ENCODE data around the gene CEP78.

Gene CEP78

DNA sequence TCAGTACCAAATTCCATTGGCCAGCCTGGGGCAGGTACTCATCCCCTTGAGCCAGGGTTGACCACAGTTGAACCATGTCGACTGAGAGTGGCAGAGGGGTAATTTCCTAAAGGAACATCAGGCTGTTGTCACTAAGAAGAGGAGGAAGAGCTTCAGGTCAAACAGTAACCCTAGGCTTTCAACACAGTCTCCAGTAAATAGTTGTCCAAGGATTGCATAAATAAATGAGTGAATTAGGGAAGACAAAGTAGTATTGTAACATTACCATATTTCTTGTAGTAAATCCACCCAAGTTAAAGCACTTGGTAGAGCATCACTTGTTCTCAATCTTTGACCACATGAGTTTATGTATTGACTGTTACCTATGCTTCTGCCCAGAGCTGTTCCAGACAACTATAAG lies 68.5 kb downstream of the CEP78 start:
- no peak overlapping the region for H3K4me3 ChIP-seq (ENCODE audit: low read depth in 1 of 2, low read length in 1 of 2)
- no peaks in the 10 kb centered on the region for H3K9me3 ChIP-seq
- peaks cover 8% of the 10 kb centered on the region for H3K36me3 ChIP-seq
- TF ChIP-seq, protein P1, sequence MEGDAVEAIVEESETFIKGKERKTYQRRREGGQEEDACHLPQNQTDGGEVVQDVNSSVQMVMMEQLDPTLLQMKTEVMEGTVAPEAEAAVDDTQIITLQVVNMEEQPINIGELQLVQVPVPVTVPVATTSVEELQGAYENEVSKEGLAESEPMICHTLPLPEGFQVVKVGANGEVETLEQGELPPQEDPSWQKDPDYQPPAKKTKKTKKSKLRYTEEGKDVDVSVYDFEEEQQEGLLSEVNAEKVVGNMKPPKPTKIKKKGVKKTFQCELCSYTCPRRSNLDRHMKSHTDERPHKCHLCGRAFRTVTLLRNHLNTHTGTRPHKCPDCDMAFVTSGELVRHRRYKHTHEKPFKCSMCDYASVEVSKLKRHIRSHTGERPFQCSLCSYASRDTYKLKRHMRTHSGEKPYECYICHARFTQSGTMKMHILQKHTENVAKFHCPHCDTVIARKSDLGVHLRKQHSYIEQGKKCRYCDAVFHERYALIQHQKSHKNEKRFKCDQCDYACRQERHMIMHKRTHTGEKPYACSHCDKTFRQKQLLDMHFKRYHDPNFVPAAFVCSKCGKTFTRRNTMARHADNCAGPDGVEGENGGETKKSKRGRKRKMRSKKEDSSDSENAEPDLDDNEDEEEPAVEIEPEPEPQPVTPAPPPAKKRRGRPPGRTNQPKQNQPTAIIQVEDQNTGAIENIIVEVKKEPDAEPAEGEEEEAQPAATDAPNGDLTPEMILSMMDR (IDR thresholded peaks at IDR 0.05): no peak
- H3K4me1 ChIP-seq (ENCODE audit: control insufficient read depth in 1 of 2, insufficient read depth in 1 of 2, low read depth in 1 of 2, low read length in 1 of 2): peaks cover 11 to 12% of the 10 kb centered on the region in 2 experiments
- H3K27me3 ChIP-seq: no peaks in the 10 kb centered on the region
- no peak overlapping the region for H3K27ac ChIP-seq

DNA sequence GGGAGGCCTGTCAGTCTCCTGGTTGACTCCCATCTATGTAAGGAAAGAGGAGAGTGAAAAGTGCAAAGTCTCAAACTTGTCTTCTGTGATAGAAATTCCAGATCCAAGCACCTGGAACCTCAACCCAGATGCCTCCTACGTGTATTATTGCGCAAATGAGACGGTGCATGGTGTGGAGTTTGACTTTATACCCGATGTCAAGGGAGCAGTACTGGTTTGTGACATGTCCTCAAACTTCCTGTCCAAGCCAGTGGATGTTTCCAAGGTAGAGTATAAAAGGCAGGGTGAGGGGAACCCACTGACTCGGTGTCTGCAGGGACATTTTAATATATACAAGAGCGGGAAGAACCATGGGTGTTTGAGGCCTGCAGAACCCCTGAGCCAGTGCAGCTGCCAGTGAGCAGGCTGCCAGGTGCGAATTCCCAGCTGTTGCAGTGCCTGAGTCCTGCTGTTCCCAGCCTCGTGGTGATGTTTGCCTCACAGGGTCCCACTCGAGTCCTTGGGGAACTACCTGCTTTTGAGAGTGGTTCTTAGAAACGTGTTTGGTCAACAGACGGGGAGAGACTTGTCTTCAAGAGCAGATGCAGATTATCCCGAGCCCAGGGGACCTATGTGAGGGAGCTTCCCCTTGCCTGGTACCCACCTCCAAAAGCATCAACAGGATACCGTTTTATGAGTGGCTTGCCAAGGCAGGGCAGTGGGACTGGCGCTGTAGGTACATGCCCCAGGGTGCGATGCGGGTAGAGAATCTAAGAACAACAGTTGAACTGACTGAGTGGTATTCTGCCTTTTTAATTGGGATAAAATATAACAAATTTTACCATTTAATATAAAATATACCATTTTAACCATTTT lies 70.6 kb downstream of the CEP78 start:
- Histone ChIP-seq H3K9me3 (no peaks in the 10 kb centered on the region), H3K27me3 (no peaks in the 10 kb centered on the region), H3K27ac (no peak overlapping the region), H3K4me3 (ENCODE audit: low read depth in 1 of 2, low read length in 1 of 2) (no peak overlapping the region), H3K4me1 (ENCODE audit: control insufficient read depth in 1 of 2, insufficient read depth in 1 of 2, low read depth in 1 of 2, low read length in 1 of 2) (peaks cover 11 to 12% of the 10 kb centered on the region in 2 experiments), H3K36me3 (peaks cover 8% of the 10 kb centered on the region)
- TF ChIP-seq, protein P1 (IDR thresholded peaks at IDR 0.05): no peak

- no peaks in the 10 kb centered on the region for H3K27me3 ChIP-seq
- no peaks in the 10 kb centered on the region for H3K9me3 ChIP-seq
- peaks cover 8% of the 10 kb centered on the region for H3K36me3 ChIP-seq
- TF ChIP-seq, protein P1 (IDR thresholded peaks at IDR 0.05): no peak
- H3K4me3 ChIP-seq (ENCODE audit: low read depth in 1 of 2, low read length in 1 of 2): no peak overlapping the region
- H3K27ac ChIP-seq: no peak overlapping the region
- H3K4me1 ChIP-seq (ENCODE audit: control insufficient read depth in 1 of 2, insufficient read depth in 1 of 2, low read depth in 1 of 2, low read length in 1 of 2): peaks cover 11 to 12% of the 10 kb centered on the region in 2 experiments
Measured at GRCh38 chr9:78307360-78307759, 71.5 kb downstream of the CEP78 start.

- Histone ChIP-seq H3K27me3 (no peaks in the 10 kb centered on the region), H3K9me3 (no peaks in the 10 kb centered on the region), H3K36me3 (peaks cover 8% of the 10 kb centered on the region), H3K4me1 (ENCODE audit: control insufficient read depth in 1 of 2, insufficient read depth in 1 of 2, low read depth in 1 of 2, low read length in 1 of 2) (peaks cover 8 to 10% of the 10 kb centered on the region in 2 experiments), H3K4me3 (ENCODE audit: low read depth in 1 of 2, low read length in 1 of 2) (no peak overlapping the region), H3K27ac (no peak overlapping the region)
- TF ChIP-seq, protein P1 (IDR thresholded peaks at IDR 0.05): no peak
Measured at GRCh38 chr9:78309066-78309465, 73.2 kb downstream of the CEP78 start.

GRCh38 chr9:78311075-78311474 lies 75.2 kb downstream of the CEP78 start:
- no peaks in the 10 kb centered on the region for H3K9me3 ChIP-seq
- peaks cover 7% of the 10 kb centered on the region for H3K36me3 ChIP-seq
- H3K4me3 ChIP-seq (ENCODE audit: low read depth in 1 of 2, low read length in 1 of 2): no peak overlapping the region
- no peaks in the 10 kb centered on the region for H3K27me3 ChIP-seq
- TF ChIP-seq, protein P1 (IDR thresholded peaks at IDR 0.05): no peak
- H3K27ac ChIP-seq: no peak overlapping the region
- H3K4me1 ChIP-seq (ENCODE audit: control insufficient read depth in 1 of 2, insufficient read depth in 1 of 2, low read depth in 1 of 2, low read length in 1 of 2): no peaks in the 10 kb centered on the region
